ENCODE measurements around the gene SETBP1.

DNA sequence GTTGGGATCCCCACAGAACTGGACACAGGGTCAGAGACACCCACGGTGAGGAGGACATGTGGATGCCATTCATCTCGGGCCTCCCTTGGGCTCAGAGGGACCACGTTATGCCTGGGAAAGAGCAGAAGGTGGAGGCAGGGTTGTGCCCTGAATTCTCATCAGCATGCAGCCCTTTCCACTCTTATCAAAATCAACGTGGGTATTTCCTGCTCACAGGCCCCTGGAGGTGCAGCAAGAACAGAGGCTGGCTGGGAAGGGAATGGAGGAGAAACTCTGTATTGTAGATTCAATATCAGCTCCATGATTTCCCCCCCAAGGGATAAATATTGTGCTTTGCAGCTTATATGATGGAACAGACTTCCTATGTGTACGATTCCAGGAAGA lies 90.9 kb downstream of the SETBP1 start:
- TF ChIP-seq, protein P1, sequence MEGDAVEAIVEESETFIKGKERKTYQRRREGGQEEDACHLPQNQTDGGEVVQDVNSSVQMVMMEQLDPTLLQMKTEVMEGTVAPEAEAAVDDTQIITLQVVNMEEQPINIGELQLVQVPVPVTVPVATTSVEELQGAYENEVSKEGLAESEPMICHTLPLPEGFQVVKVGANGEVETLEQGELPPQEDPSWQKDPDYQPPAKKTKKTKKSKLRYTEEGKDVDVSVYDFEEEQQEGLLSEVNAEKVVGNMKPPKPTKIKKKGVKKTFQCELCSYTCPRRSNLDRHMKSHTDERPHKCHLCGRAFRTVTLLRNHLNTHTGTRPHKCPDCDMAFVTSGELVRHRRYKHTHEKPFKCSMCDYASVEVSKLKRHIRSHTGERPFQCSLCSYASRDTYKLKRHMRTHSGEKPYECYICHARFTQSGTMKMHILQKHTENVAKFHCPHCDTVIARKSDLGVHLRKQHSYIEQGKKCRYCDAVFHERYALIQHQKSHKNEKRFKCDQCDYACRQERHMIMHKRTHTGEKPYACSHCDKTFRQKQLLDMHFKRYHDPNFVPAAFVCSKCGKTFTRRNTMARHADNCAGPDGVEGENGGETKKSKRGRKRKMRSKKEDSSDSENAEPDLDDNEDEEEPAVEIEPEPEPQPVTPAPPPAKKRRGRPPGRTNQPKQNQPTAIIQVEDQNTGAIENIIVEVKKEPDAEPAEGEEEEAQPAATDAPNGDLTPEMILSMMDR (IDR thresholded peaks at IDR 0.05): no peak
- no peak for TF ChIP-seq EZH2 (IDR thresholded peaks at IDR 0.05)
- no peak for TF ChIP-seq EZH2phosphoT487 (IDR thresholded peaks at IDR 0.05)

Measured in neural progenitor cell (in vitro differentiated cells).